Astrocyte of the cerebellum (primary cell): ENCODE data around the gene KLHL20.
"Not testable (repeated sequence)": the region's sequence is repeated elsewhere in the genome, so short reads cannot be mapped to it uniquely, and the experiment has no call there.

ENCODE experiments used
- DNase-seq: peaks from one replicate; pipeline ENCODE4 v3.0.0-alpha.2; 2011; ENCODE audit warnings: low read depth
- H3K4me3 ChIP-seq: 2 replicates; pipeline ENCODE4 v1.5.1; 2011; ENCODE audit warnings: mild to moderate bottlenecking, low read depth, low read length, moderate library complexity
- CTCF ChIP-seq: IDR thresholded peaks from 2 replicates; pipeline ENCODE4 v1.5.1; 2012; ENCODE audit warnings: low read length, low read depth, moderate library complexity, mild to moderate bottlenecking; ENCODE audit errors: missing control alignments
- in situ Hi-C: cut with HindIII; loops from 2 replicates; pipeline ENCODE4 v1.10.0; 2017; ENCODE audit warnings: low sequenced_read_pairs

The KLHL20 gene

GRCh38 chr1:173715538-173715844 lies 710 bp downstream of the KLHL20 start:
- in situ Hi-C loops, result no loop called here
- peak overlapping the region; percentile 77 for H3K4me3 ChIP-seq
- no peak for TF ChIP-seq CTCF
- no peak for DNase-seq

- TF ChIP-seq CTCF, result no peak
- no peak for DNase-seq
- in situ Hi-C loops, result no loop called here
- H3K4me3 ChIP-seq, result no peak overlapping the region
Measured at GRCh38 chr1:173717238-173717637, 2.5 kb downstream of the KLHL20 start.

GRCh38 chr1:173731331-173731730 lies 16.6 kb downstream of the KLHL20 start:
- H3K4me3 ChIP-seq, in situ Hi-C loops, DNase-seq: not testable (repeated sequence)

- no peak overlapping the region for H3K4me3 ChIP-seq
- in situ Hi-C loops, result no loop called here
- no peak for TF ChIP-seq CTCF
- DNase-seq, result no peak
Measured at GRCh38 chr1:173733912-173734311, 19.1 kb downstream of the KLHL20 start.

- H3K4me3 ChIP-seq, in situ Hi-C loops, DNase-seq: not testable (repeated sequence)
Measured at GRCh38 chr1:173736104-173736503, 21.3 kb downstream of the KLHL20 start.

GRCh38 chr1:173742203-173742886 lies 27.6 kb downstream of the KLHL20 start:
- in situ Hi-C loops, result no loop called here
- no peak overlapping the region for H3K4me3 ChIP-seq

GRCh38 chr1:173744651-173745050 lies 29.9 kb downstream of the KLHL20 start:
- TF ChIP-seq CTCF, result no peak
- in situ Hi-C loops, result no loop called here
- H3K4me3 ChIP-seq, result no peak overlapping the region
- DNase-seq, result no peak

More at GRCh38 chr1:173742203-173742886, 27.6 kb downstream of the KLHL20 start:
- DNase-seq, result no peak
- TF ChIP-seq CTCF, result no peak

GRCh38 chr1:173749137-173749536 lies 34.4 kb downstream of the KLHL20 start:
- no peak for TF ChIP-seq CTCF
- no peak for DNase-seq
- in situ Hi-C loops, result no loop called here
- H3K4me3 ChIP-seq, result no peak overlapping the region
